CD14-positive monocyte (primary cell): ENCODE results near the gene P2RY11. TPM values are rescaled to one million over a fixed set of nuclear protein-coding genes. Genes with fewer than 3 reads are reported as not detected.
A peak's percentile ranks its signal among the peaks of the same experiment; 100 is the strongest.

Experiments used
- DNase-seq, 3 donors: peaks; one replicate each; pipeline ENCODE4 v3.0.0-alpha.2; 2011 to 2022
- H2AFZ ChIP-seq: 2 replicates; pipeline ENCODE4 v1.6.0; 2012; ENCODE audit warnings: mild to moderate bottlenecking, low read depth, low read length, inconsistent platforms; ENCODE audit not compliant: insufficient read depth, poor library complexity, severe bottlenecking
- H3K27ac ChIP-seq, 2 donors: 1 replicate in 1 of 2; 2 replicates in 1 of 2; pipeline ENCODE4 v1.5.1; 2012 to 2013; ENCODE audit warnings: low read length in 2 of 2, control low read depth in 1 of 2, inconsistent platforms in 1 of 2, low read depth in 1 of 2, mild to moderate bottlenecking in 1 of 2
- H3K27me3 ChIP-seq, 2 donors: one replicate each; pipeline versions ENCODE4 v1.6.0 to v1.6.1; 2011 to 2013; ENCODE audit warnings: low read length in 2 of 2; ENCODE audit not compliant: control insufficient read depth in 2 of 2, insufficient read depth in 2 of 2
- H3K36me3 ChIP-seq, 2 donors: replicated peaks in 1 of 2; 1 replicate in 1 of 2; 2 replicates in 1 of 2; pipeline versions ENCODE4 v1.5.1 to v1.6.1; 2012 to 2013; ENCODE audit warnings: low read length in 2 of 2, control low read depth in 1 of 2, inconsistent platforms in 1 of 2, mild to moderate bottlenecking in 1 of 2; ENCODE audit not compliant: insufficient read depth in 2 of 2, control insufficient read depth in 1 of 2
- H3K4me1 ChIP-seq, 2 donors: 1 replicate in 1 of 2; 2 replicates in 1 of 2; pipeline versions ENCODE4 v1.5.1 to v1.6.1; 2012 to 2013; ENCODE audit warnings: low read length in 2 of 2, control low read depth in 1 of 2, inconsistent platforms in 1 of 2, mild to moderate bottlenecking in 1 of 2, moderate library complexity in 1 of 2; ENCODE audit not compliant: insufficient read depth in 2 of 2, control insufficient read depth in 1 of 2
- H3K4me2 ChIP-seq: replicated peaks from 2 replicates; pipeline ENCODE3; 2012; ENCODE audit warnings: low read length, moderate library complexity, mild to moderate bottlenecking; ENCODE audit not compliant: poor library complexity, severe bottlenecking; ENCODE audit errors: extremely low read depth
- H3K4me3 ChIP-seq, 3 experiments: fragments of 200-600 bp in 1 of 3; sonication (generic) in 1 of 3; replicated peaks in 1 of 3; 1 replicate in 2 of 3; 2 replicates in 1 of 3; pipeline ENCODE4 v1.5.1; 2011 to 2013; ENCODE audit warnings: low read length in 3 of 3, mild to moderate bottlenecking in 3 of 3, control low read depth in 2 of 3, low read depth in 2 of 3, inconsistent platforms in 1 of 3, moderate library complexity in 1 of 3
- H3K79me2 ChIP-seq: 2 replicates; pipeline ENCODE4 v1.6.0; 2012; ENCODE audit warnings: mild to moderate bottlenecking, control low read depth, inconsistent platforms, low read length, moderate library complexity; ENCODE audit not compliant: insufficient read depth
- H3K9ac ChIP-seq: 2 replicates; pipeline ENCODE4 v1.6.0; 2017; ENCODE audit warnings: low read length, mild to moderate bottlenecking; ENCODE audit not compliant: insufficient read depth, poor library complexity, severe bottlenecking
- H3K9me3 ChIP-seq, 2 donors: replicated peaks in 1 of 2; 1 replicate in 1 of 2; 2 replicates in 1 of 2; pipeline versions ENCODE4 v1.5.1 to v1.6.1; 2012 to 2013; ENCODE audit warnings: low read length in 2 of 2, control low read depth in 1 of 2; ENCODE audit not compliant: control insufficient read depth in 1 of 2, insufficient read depth in 1 of 2
- H4K20me1 ChIP-seq: 2 replicates; pipeline ENCODE4 v1.6.0; 2012; ENCODE audit warnings: mild to moderate bottlenecking, low read length, control low read depth, moderate library complexity; ENCODE audit not compliant: insufficient read depth
- H3K27ac Mint-ChIP-seq, 7 donors: one replicate each; pipeline ENCODE4 v1.8.0; 2020; ENCODE audit warnings: mild to moderate bottlenecking in 7 of 7, mixed read lengths in 7 of 7, moderate library complexity in 6 of 7, inconsistent platforms in 2 of 7
- H3K27me3 Mint-ChIP-seq, 3 donors: one replicate each; pipeline ENCODE4 v1.8.0; 2021 to 2022; ENCODE audit warnings: low read depth in 3 of 3, mild to moderate bottlenecking in 3 of 3, mixed read lengths in 3 of 3, moderate library complexity in 3 of 3, inconsistent platforms in 1 of 3
- H3K36me3 Mint-ChIP-seq, 2 donors: one replicate each; pipeline ENCODE4 v1.8.0; 2020; ENCODE audit warnings: mixed read lengths in 2 of 2, inconsistent platforms in 1 of 2, mild to moderate bottlenecking in 1 of 2
- H3K4me1 Mint-ChIP-seq: one replicate; pipeline ENCODE4 v1.8.0; 2020; ENCODE audit warnings: mild to moderate bottlenecking, mixed read lengths
- H3K4me3 Mint-ChIP-seq, 2 donors: one replicate each; pipeline ENCODE4 v1.8.0; 2020; ENCODE audit warnings: mild to moderate bottlenecking in 2 of 2, mixed read lengths in 2 of 2, moderate library complexity in 1 of 2
- H3K9me3 Mint-ChIP-seq, 7 donors: one replicate each; pipeline ENCODE4 v1.8.0; 2020 to 2022; ENCODE audit warnings: mixed read lengths in 7 of 7, mild to moderate bottlenecking in 6 of 7, moderate library complexity in 6 of 7, inconsistent platforms in 2 of 7
- CTCF ChIP-seq: fragments of 200-600 bp; IDR thresholded peaks from one replicate; pipeline ENCODE4 v1.8.0; 2022; ENCODE audit warnings: antibody characterized with exemption, mild to moderate bottlenecking
- WGBS: methylation state at CpG from one replicate; pipeline ENCODE4 v1.1.5; 2013; ENCODE audit warnings: missing lambda C conversion rate; ENCODE audit not compliant: insufficient coverage; 5-methylcytosine and 5-hydroxymethylcytosine counted together
- intact Hi-C, 2 donors: fragments of 100-400 bp; cut with micrococcal nuclease; formaldehyde crosslinking; loops; one replicate each; pipeline versions ENCODE4 v1.15.0 to v1.15.1; 2023
- polyA plus RNA-seq, 3 donors: library from polyadenylated mRNA; depleted of rRNA in 1 of 3; unstranded in 2 of 3; stranded (reverse) in 1 of 3; fragments of 300-500 nt in 2 of 3; fragments of >200 nt in 1 of 3; fragmentation: Illumina TruSeq in 2 of 3; gene quantifications; 1 replicate in 2 of 3; 2 replicates in 1 of 3; pipeline ENCODE4 v1.2.3, GENCODE V29; 2012 to 2021

The P2RY11 gene
- polyA plus RNA-seq, 3 donors: 0.50 to 10.0 (median 0.69) TPM

GRCh38 chr19:10076535-10076934 is 35.0 kb upstream of the P2RY11 start:
- Mint-ChIP-seq H3K36me3 (no peaks in the 10 kb centered on the region), H3K4me1 (peaks cover 4% of the 10 kb centered on the region), H3K27me3 (peaks cover 7 to 25% (median 9%) of the 10 kb centered on the region in 3 donors), H3K27ac (no peak overlapping the region), H3K9me3 (peaks cover 8 to 27% (median 19%) of the 10 kb centered on the region in 7 donors), H3K4me3 (peak overlapping the region in 1 of 2 donors; percentile 6)
- no peaks in the 10 kb centered on the region for H3K79me2 ChIP-seq
- 93% methylated on average over 6 of the region's 6 CpGs for WGBS
- TF ChIP-seq CTCF: no peak
- no peak overlapping the region for H2AFZ ChIP-seq
- DNase-seq: no peak
- H3K27ac ChIP-seq: no peak overlapping the region
- no peaks in the 10 kb centered on the region for H3K4me1 ChIP-seq
- H3K9ac ChIP-seq: no peak overlapping the region
- no peaks in the 10 kb centered on the region for H4K20me1 ChIP-seq
- H3K4me3 ChIP-seq: no peak overlapping the region
- intact Hi-C loops: no loop called here
- H3K27me3 ChIP-seq: no peaks in the 10 kb centered on the region
- H3K36me3 ChIP-seq: no peaks in the 10 kb centered on the region
- H3K9me3 ChIP-seq: peaks cover 14 to 17% of the 10 kb centered on the region in 2 donors
- no peak overlapping the region for H3K4me2 ChIP-seq

- Histone ChIP-seq H3K4me3 (no peak overlapping the region), H3K4me2 (no peak overlapping the region), H3K27me3 (no peaks in the 10 kb centered on the region), H3K36me3 (no peaks in the 10 kb centered on the region), H3K9me3 (peaks cover 11% of the 10 kb centered on the region in 2 donors), H3K4me1 (no peaks in the 10 kb centered on the region), H4K20me1 (no peaks in the 10 kb centered on the region), H3K79me2 (no peaks in the 10 kb centered on the region), H2AFZ (no peak overlapping the region), H3K27ac (no peak overlapping the region), H3K9ac (no peak overlapping the region)
- Mint-ChIP-seq H3K9me3 (peaks cover 4 to 21% (median 15%) of the 10 kb centered on the region in 7 donors), H3K27ac (no peak overlapping the region), H3K27me3 (peaks cover 12 to 32% (median 13%) of the 10 kb centered on the region in 3 donors), H3K36me3 (no peaks in the 10 kb centered on the region), H3K4me1 (peaks cover 4% of the 10 kb centered on the region), H3K4me3 (no peak overlapping the region)
- no peak for TF ChIP-seq CTCF
- no CpG with 5 or more reads among the region's 8 CpGs for WGBS
- intact Hi-C loops: no loop called here
- DNase-seq: no peak
Observed at GRCh38 chr19:10078329-10078728, 33.2 kb upstream of the P2RY11 start.
